Measurements from ENCODE around the gene MAN2B2.

DNA sequence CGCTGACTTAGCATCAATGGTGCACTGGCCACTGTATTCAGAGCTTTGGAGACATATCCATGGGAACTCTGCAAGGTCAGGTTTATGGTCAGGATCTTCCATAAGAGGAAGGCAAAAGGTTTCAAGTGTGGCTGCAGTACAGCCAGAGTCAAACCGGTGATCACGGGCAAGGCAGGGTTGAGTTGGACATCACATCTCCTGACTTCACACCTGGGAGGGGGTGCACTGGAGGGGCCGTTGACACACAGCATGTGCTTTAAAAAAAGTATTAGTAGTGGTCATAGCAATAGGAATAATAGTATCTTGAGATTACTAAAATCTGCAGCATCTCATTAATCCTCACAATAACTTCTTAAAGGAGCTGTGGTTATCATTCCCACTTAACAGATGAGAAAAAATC, 28.9 kb upstream of the MAN2B2 start:
- TF ChIP-seq ZNF274 (IDR thresholded peaks at IDR 0.05; ENCODE audit: low read depth, low read length) (no peak), YY1 (IDR thresholded peaks at IDR 0.05; ENCODE audit: insufficient read depth, insufficient read length) (no peak), SUZ12 (IDR thresholded peaks at IDR 0.05; ENCODE audit: extremely low read depth, insufficient read depth, insufficient read length) (no peak)

All from NT2/D1 (cell line).